Peyer's patch (tissue), 4 donors: ENCODE data around the gene YIPF6. TPM values are rescaled to one million over a fixed set of nuclear protein-coding genes. Genes with fewer than 3 reads are reported as not detected.
"Not testable (repeated sequence)": the region's sequence is repeated elsewhere in the genome, so short reads cannot be mapped to it uniquely, and the experiment has no call there.

Source experiments
- DNase-seq, 3 donors: peaks; one replicate each; pipeline ENCODE4 v3.0.0-alpha.2; 2017 to 2019
- H3K27ac ChIP-seq, 4 donors: fragments of 200-600 bp; sonication (generic); one replicate each; pipeline ENCODE4 v1.5.1; 2016 to 2019
- H3K27me3 ChIP-seq, 2 donors: fragments of 200-600 bp; sonication (generic); one replicate each; pipeline ENCODE4 v1.5.1; 2019
- H3K36me3 ChIP-seq, 3 donors: fragments of 200-600 bp; sonication (generic); one replicate each; pipeline ENCODE4 v1.5.1; 2016 to 2019
- H3K4me1 ChIP-seq, 4 donors: fragments of 200-600 bp; sonication (generic); one replicate each; pipeline ENCODE4 v1.5.1; 2016 to 2019
- H3K4me3 ChIP-seq, 4 donors: fragments of 200-600 bp; sonication (generic); 1 replicate in 3 of 4; 2 replicates in 1 of 4; pipeline ENCODE4 v1.5.1; 2016 to 2019; ENCODE audit warnings: mild to moderate bottlenecking in 1 of 4
- H3K9me3 ChIP-seq, 4 donors: fragments of 200-600 bp; sonication (generic); one replicate each; pipeline ENCODE4 v1.5.1; 2016 to 2019; ENCODE audit warnings: mild to moderate bottlenecking in 1 of 4
- CTCF ChIP-seq, 6 experiments: fragments of 450-650 bp in 4 of 6; fragments of 200-600 bp in 2 of 6; sonication (generic) in 1 of 6; IDR thresholded peaks; one replicate each; pipeline ENCODE4 v1.5.1; 2017 to 2019; ENCODE audit warnings: antibody characterized with exemption in 6 of 6, mild to moderate bottlenecking in 3 of 6, moderate library complexity in 1 of 6
- POLR2A ChIP-seq, 2 donors: fragments of 450-650 bp; IDR thresholded peaks; one replicate each; pipeline ENCODE4 v1.5.1; 2017; ENCODE audit warnings: antibody characterized with exemption in 2 of 2, mild to moderate bottlenecking in 2 of 2, moderate library complexity in 2 of 2
- total RNA-seq, 4 donors: library from RNA; depleted of rRNA; stranded (reverse); fragments of >200 nt; gene quantifications; one replicate each; pipeline ENCODE4 v1.1.0, GENCODE V29; 2016

The YIPF6 gene
- total RNA-seq, 4 donors from 2014 or later: 22.6 to 24.8 (median 23.9) TPM

GRCh38 chrX:68511255-68511654 lies 12.4 kb downstream of the YIPF6 start:
- no peaks in the 10 kb centered on the region for H3K27me3 ChIP-seq
- DNase-seq: no peak
- H3K4me3 ChIP-seq: no peak overlapping the region
- H3K9me3 ChIP-seq: no peaks in the 10 kb centered on the region
- H3K36me3 ChIP-seq: peaks cover 0 to 16% (median 0%) of the 10 kb centered on the region in 3 donors
- TF ChIP-seq POLR2A (IDR thresholded peaks at IDR 0.05) (no peak), CTCF (IDR thresholded peaks at IDR 0.05) (peak in 5 of 6 experiments; percentile 23 to 78 (median 66))
- H3K4me1 ChIP-seq: no peaks in the 10 kb centered on the region
- no peak overlapping the region for H3K27ac ChIP-seq

- not testable (repeated sequence) for H3K27ac ChIP-seq, H3K9me3 ChIP-seq, H3K4me3 ChIP-seq, H3K27me3 ChIP-seq, H3K4me1 ChIP-seq, DNase-seq
- peaks cover 0 to 43% (median 0%) of the 10 kb centered on the region in 3 donors for H3K36me3 ChIP-seq
Measured at GRCh38 chrX:68524680-68525079, 25.8 kb downstream of the YIPF6 start.

- Histone ChIP-seq H3K4me1 (no peaks in the 10 kb centered on the region), H3K27ac (no peak overlapping the region), H3K4me3 (no peak overlapping the region), H3K27me3 (no peaks in the 10 kb centered on the region), H3K9me3 (no peaks in the 10 kb centered on the region), H3K36me3 (peaks cover 0 to 21% (median 0%) of the 10 kb centered on the region in 3 donors)
- TF ChIP-seq CTCF (IDR thresholded peaks at IDR 0.05) (no peak), POLR2A (IDR thresholded peaks at IDR 0.05) (no peak)
- no peak for DNase-seq
Measured at GRCh38 chrX:68532831-68533533, 34.1 kb downstream of the YIPF6 start.

GRCh38 chrX:68533656-68534055 lies 34.8 kb downstream of the YIPF6 start:
- no peak for DNase-seq
- Histone ChIP-seq H3K27me3 (no peaks in the 10 kb centered on the region), H3K27ac (no peak overlapping the region), H3K4me1 (no peaks in the 10 kb centered on the region), H3K36me3 (peaks cover 0 to 21% (median 0%) of the 10 kb centered on the region in 3 donors), H3K4me3 (no peak overlapping the region), H3K9me3 (no peaks in the 10 kb centered on the region)
- TF ChIP-seq CTCF (IDR thresholded peaks at IDR 0.05): no peak
- no peak for TF ChIP-seq POLR2A (IDR thresholded peaks at IDR 0.05)

GRCh38 chrX:68534691-68535090 lies 35.8 kb downstream of the YIPF6 start:
- H3K27me3 ChIP-seq: no peaks in the 10 kb centered on the region
- DNase-seq: no peak
- no peak for TF ChIP-seq POLR2A (IDR thresholded peaks at IDR 0.05)
- TF ChIP-seq CTCF (IDR thresholded peaks at IDR 0.05): no peak

GRCh38 chrX:68536429-68536828 lies 37.6 kb downstream of the YIPF6 start:
- Histone ChIP-seq H3K4me1 (no peaks in the 10 kb centered on the region), H3K27me3 (no peaks in the 10 kb centered on the region), H3K27ac (no peak overlapping the region), H3K36me3 (no peaks in the 10 kb centered on the region), H3K4me3 (no peak overlapping the region), H3K9me3 (no peaks in the 10 kb centered on the region)
- no peak for TF ChIP-seq POLR2A (IDR thresholded peaks at IDR 0.05)
- TF ChIP-seq CTCF (IDR thresholded peaks at IDR 0.05): no peak
- DNase-seq: no peak

More at GRCh38 chrX:68534691-68535090, 35.8 kb downstream of the YIPF6 start:
- Histone ChIP-seq H3K4me3 (no peak overlapping the region), H3K4me1 (no peaks in the 10 kb centered on the region), H3K36me3 (peaks cover 0 to 16% (median 0%) of the 10 kb centered on the region in 3 donors), H3K9me3 (no peaks in the 10 kb centered on the region), H3K27ac (no peak overlapping the region)
